CD4-positive, CD25-positive, alpha-beta regulatory T cell (primary cell): ENCODE measurements around the gene MCM5. TPM values are rescaled to one million over a fixed set of nuclear protein-coding genes. Genes with fewer than 3 reads are reported as not detected.

Experiments used
- ATAC-seq, 2 donors: fragments of 150-1000 bp; cut with Tn5 transposase; one replicate each; pipeline ENCODE4 v1.10.0; 2021; ENCODE audit warnings: low read depth in 2 of 2, moderate number of reproducible peaks in 2 of 2, moderate library complexity in 1 of 2
- DNase-seq, 3 donors: peaks; one replicate each; pipeline versions ENCODE4 v3.0.0 to v3.0.0-alpha.2; 2012 to 2022; ENCODE audit warnings: mixed read lengths in 1 of 3
- H3K27ac ChIP-seq: one replicate; pipeline ENCODE4 v1.7.0; 2013; ENCODE audit warnings: mild to moderate bottlenecking, low read length; ENCODE audit not compliant: insufficient read depth, poor library complexity, severe bottlenecking
- H3K27me3 ChIP-seq: one replicate; pipeline ENCODE4 v1.7.0; 2013; ENCODE audit warnings: low read length; ENCODE audit not compliant: control insufficient read depth, insufficient read depth
- H3K36me3 ChIP-seq: one replicate; pipeline ENCODE4 v1.7.0; 2013; ENCODE audit warnings: mild to moderate bottlenecking, low read length, moderate library complexity; ENCODE audit not compliant: control insufficient read depth, insufficient read depth
- H3K4me1 ChIP-seq: 2 replicates; pipeline ENCODE4 v1.7.0; 2013; ENCODE audit warnings: mild to moderate bottlenecking, low read length; ENCODE audit not compliant: insufficient read depth, control insufficient read depth, poor library complexity, severe bottlenecking
- H3K4me3 ChIP-seq: one replicate; pipeline ENCODE4 v1.7.0; 2013; ENCODE audit warnings: low read depth, mild to moderate bottlenecking, low read length, moderate library complexity
- H3K9me3 ChIP-seq, 2 experiments: 1 replicate in 1 of 2; 2 replicates in 1 of 2; pipeline ENCODE4 v1.7.0; 2013; ENCODE audit warnings: low read length in 2 of 2, mild to moderate bottlenecking in 1 of 2, moderate library complexity in 1 of 2; ENCODE audit not compliant: control insufficient read depth in 2 of 2
- H3K27ac Mint-ChIP-seq, 3 donors: one replicate each; pipeline ENCODE4 v1.8.0; 2020 to 2022; ENCODE audit warnings: mild to moderate bottlenecking in 3 of 3, mixed read lengths in 3 of 3, moderate library complexity in 2 of 3
- H3K27me3 Mint-ChIP-seq: one replicate; pipeline ENCODE4 v1.8.0; 2022; ENCODE audit warnings: mild to moderate bottlenecking, mixed read lengths
- H3K36me3 Mint-ChIP-seq: one replicate; pipeline ENCODE4 v1.8.0; 2020; ENCODE audit warnings: mixed read lengths
- H3K4me1 Mint-ChIP-seq, 4 donors: one replicate each; pipeline ENCODE4 v1.8.0; 2020 to 2022; ENCODE audit warnings: mixed read lengths in 4 of 4, mild to moderate bottlenecking in 1 of 4
- H3K4me3 Mint-ChIP-seq, 4 donors: one replicate each; pipeline ENCODE4 v1.8.0; 2020 to 2022; ENCODE audit warnings: mild to moderate bottlenecking in 4 of 4, mixed read lengths in 4 of 4, moderate library complexity in 3 of 4
- H3K9me3 Mint-ChIP-seq, 7 donors: one replicate each; pipeline ENCODE4 v1.8.0; 2020 to 2022; ENCODE audit warnings: mixed read lengths in 7 of 7, mild to moderate bottlenecking in 3 of 7, moderate library complexity in 2 of 7
- polyA plus RNA-seq, 4 donors: library from polyadenylated mRNA; unstranded; fragments of 300-500 nt; fragmentation: Illumina TruSeq; gene quantifications; one replicate each; pipeline ENCODE4 v1.2.3, GENCODE V29; 2021
- total RNA-seq: library from RNA; stranded (reverse); gene quantifications from one replicate; pipeline ENCODE4 v1.2.3, GENCODE V29; 2022

MCM5 gene
- total and polyA plus RNA-seq, 5 donors from 2014 or later: 40.6 to 59.7 (median 45.5) TPM

DNA sequence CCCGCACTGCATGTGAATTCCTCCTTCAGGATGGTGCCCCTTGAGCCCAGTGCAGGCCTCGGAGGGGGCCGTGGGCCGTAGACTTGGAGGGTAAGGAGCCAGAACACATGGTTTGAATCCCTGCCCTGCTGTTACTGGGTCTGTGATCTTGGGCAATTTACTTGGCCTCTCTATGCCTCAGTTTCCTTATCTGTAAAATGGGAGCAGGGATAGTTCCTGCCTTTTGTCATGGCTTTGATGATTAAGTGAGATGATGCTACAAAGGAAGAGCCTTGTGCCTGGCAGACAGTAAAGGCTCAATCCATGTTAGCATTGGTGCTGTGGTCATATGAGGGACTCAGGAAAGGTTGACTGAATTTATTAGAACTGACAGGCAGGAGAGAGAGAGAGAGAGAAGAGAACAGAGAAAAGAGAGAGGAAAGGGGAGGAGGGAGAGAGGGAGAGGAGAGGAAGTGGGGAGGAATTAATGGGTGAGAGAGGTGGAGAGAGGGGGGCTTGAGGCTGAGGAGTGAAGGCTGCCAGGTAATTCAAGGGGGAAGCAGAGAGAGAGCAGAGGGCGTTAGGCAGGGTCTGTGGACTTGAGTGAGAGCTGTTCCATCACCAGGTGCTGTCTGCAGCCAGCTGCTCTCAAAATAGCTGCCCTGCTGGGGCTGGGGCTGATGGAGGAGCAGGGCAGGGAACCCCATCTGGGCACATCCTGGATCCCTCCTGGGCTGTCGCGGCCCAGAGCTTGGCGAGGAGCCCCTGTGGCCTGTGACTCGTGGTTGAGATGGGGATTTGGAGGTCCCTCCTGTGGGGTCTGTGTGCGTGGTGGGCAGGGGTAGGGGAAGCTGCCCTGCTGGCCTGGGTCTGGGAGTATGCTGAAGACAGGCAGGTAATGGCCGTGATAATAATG, 44.1 kb downstream of the MCM5 start:
- no peak overlapping the region for H3K27ac ChIP-seq
- peak overlapping the region in 1 of 4 donors; percentile 27 for H3K4me3 Mint-ChIP-seq
- peaks cover 17% of the 10 kb centered on the region for H3K36me3 Mint-ChIP-seq
- H3K27me3 Mint-ChIP-seq: no peaks in the 10 kb centered on the region
- H3K4me3 ChIP-seq: no peak overlapping the region
- H3K27me3 ChIP-seq: no peaks in the 10 kb centered on the region
- ATAC-seq (no peak), DNase-seq (no peak)
- H3K9me3 ChIP-seq: no peaks in the 10 kb centered on the region
- H3K36me3 ChIP-seq: no peaks in the 10 kb centered on the region
- H3K4me1 ChIP-seq: no peaks in the 10 kb centered on the region
- peaks cover 0 to 23% (median 7%) of the 10 kb centered on the region in 4 donors for H3K4me1 Mint-ChIP-seq
- peak overlapping the region in 1 of 3 donors; percentile 3 for H3K27ac Mint-ChIP-seq
- H3K9me3 Mint-ChIP-seq: peaks cover 0 to under 1% (median 0%) of the 10 kb centered on the region in 7 donors

DNA sequence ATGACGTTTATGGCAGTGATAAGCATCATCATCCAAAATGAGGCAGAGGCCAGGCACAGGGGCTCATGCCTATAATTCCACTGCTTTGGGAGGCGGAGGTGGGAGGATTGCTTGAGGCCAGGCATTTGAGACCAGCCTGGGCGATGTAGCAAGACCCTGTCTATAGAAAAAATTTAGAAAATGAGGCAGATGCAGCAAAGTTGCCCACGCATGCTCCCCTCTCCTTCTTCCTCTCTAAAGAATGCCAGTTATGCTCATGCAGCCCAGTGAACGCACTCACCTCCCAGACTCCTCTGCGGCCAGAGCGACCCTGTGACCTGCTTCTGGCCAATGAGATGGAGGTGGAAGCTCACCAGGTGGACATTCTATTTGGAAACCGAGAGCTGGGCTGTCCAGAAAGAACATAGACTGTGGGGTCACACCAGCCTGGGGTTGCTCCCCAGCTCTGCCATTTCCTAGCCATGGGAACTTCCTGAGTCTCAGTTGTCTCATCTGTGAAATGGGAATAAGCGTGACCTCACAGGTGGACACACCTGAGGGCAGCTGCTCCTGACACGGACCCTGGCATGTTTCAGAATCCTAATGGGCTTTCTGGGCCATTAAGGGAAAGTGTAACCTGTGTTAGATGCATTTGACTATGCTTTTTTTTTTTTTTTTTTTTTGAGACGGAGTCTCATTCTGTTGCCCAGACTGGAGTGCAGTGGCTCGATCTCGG, 44.9 kb downstream of the MCM5 start:
- no peaks in the 10 kb centered on the region for H3K27me3 Mint-ChIP-seq
- no peaks in the 10 kb centered on the region for H3K9me3 Mint-ChIP-seq
- H3K27ac Mint-ChIP-seq: no peak overlapping the region
- peaks cover 9% of the 10 kb centered on the region for H3K36me3 Mint-ChIP-seq
- H3K4me1 Mint-ChIP-seq: peaks cover 0 to 23% (median 7%) of the 10 kb centered on the region in 4 donors
- Histone ChIP-seq H3K27ac (no peak overlapping the region), H3K36me3 (no peaks in the 10 kb centered on the region), H3K27me3 (no peaks in the 10 kb centered on the region), H3K9me3 (no peaks in the 10 kb centered on the region), H3K4me3 (no peak overlapping the region), H3K4me1 (no peaks in the 10 kb centered on the region)
- ATAC-seq: no peak
- DNase-seq: no peak
- no peak overlapping the region for H3K4me3 Mint-ChIP-seq

DNA sequence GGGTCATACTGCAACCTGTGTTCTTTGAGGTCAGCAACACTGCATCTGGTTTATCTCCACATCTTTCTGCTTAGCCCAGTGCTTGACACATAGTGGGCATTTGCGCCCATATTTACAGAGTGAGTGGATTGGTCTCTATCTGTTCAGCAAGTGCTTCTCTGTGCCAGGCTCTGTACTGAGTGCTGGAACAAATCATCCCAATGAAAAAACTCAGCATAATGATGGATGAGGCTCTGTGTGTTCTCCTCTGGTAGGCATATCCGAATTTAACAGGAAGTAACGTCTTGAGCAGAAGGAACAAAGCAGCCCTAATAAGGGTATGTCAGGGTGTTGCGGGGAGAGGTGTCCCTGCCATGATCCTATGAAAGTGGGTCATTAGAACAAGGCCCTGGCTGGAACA, 46.0 kb downstream of the MCM5 start:
- Mint-ChIP-seq H3K27ac (peak overlapping the region in 2 of 3 donors; percentile 26 to 67), H3K27me3 (no peaks in the 10 kb centered on the region), H3K4me1 (peaks cover 0 to 23% (median 7%) of the 10 kb centered on the region in 4 donors), H3K4me3 (no peak overlapping the region), H3K36me3 (peaks cover 9% of the 10 kb centered on the region), H3K9me3 (no peaks in the 10 kb centered on the region)
- Histone ChIP-seq H3K4me1 (no peaks in the 10 kb centered on the region), H3K27ac (no peak overlapping the region), H3K36me3 (peaks cover 3% of the 10 kb centered on the region), H3K9me3 (no peaks in the 10 kb centered on the region), H3K4me3 (no peak overlapping the region), H3K27me3 (no peaks in the 10 kb centered on the region)
- no peak for ATAC-seq
- DNase-seq: no peak

DNA sequence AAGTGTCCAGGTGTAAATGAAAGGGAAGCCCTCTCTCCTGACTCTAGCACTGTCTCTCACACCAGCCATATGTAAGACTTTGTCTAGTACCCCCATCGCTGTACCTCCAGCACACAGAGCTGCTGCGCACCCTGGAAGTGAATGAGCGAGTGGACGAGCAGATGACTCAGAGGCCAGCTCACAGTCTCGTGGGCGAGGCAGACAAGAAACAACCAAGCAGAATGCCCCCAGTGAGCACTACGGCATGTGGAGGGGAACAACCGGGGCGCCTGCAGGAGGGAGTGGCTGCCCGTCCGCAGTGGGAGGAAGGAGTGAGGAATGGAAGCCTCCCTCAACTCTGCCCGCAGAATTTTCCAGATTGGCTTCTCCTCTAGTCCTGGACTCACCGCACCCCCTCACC, 46.4 kb downstream of the MCM5 start:
- H3K4me3 Mint-ChIP-seq: no peak overlapping the region
- Histone ChIP-seq H3K4me3 (no peak overlapping the region), H3K27ac (no peak overlapping the region), H3K4me1 (no peaks in the 10 kb centered on the region), H3K27me3 (no peaks in the 10 kb centered on the region), H3K36me3 (peaks cover 3% of the 10 kb centered on the region), H3K9me3 (no peaks in the 10 kb centered on the region)
- no peaks in the 10 kb centered on the region for H3K27me3 Mint-ChIP-seq
- H3K36me3 Mint-ChIP-seq: peaks cover 9% of the 10 kb centered on the region
- H3K9me3 Mint-ChIP-seq: no peaks in the 10 kb centered on the region
- ATAC-seq (no peak), DNase-seq (no peak)
- peak overlapping the region in 2 of 3 donors; percentile 26 to 67 for H3K27ac Mint-ChIP-seq
- peaks cover 0 to 23% (median 7%) of the 10 kb centered on the region in 4 donors for H3K4me1 Mint-ChIP-seq

DNA sequence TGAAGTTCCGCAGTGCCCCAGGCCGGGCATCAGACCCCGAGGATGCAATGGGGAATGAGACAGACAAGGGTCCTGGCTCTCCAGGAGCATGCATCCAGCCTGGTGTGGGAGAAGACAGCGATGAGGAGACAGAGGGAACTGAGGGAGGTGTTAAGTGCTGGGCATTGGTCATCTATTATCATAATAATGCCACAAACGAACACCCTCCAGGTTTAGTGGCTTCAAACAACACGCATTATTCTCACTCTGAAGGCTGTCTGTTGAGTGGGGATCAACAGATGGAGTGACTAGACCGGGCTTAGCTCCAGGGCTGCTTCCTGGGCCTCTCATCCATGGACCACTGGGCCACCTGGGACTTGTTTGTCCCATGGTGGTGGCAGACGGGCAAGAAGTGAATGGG, 48.6 kb downstream of the MCM5 start:
- Histone ChIP-seq H3K4me3 (no peak overlapping the region), H3K4me1 (no peaks in the 10 kb centered on the region), H3K27me3 (no peaks in the 10 kb centered on the region), H3K36me3 (peaks cover 3% of the 10 kb centered on the region), H3K27ac (no peak overlapping the region), H3K9me3 (no peaks in the 10 kb centered on the region)
- Mint-ChIP-seq H3K9me3 (no peaks in the 10 kb centered on the region), H3K27ac (peak overlapping the region in 1 of 3 donors; percentile 84), H3K36me3 (peaks cover 9% of the 10 kb centered on the region), H3K4me3 (no peak overlapping the region), H3K4me1 (peaks cover 0 to 23% (median 7%) of the 10 kb centered on the region in 4 donors), H3K27me3 (no peaks in the 10 kb centered on the region)
- DNase-seq: no peak
- ATAC-seq: no peak

DNA sequence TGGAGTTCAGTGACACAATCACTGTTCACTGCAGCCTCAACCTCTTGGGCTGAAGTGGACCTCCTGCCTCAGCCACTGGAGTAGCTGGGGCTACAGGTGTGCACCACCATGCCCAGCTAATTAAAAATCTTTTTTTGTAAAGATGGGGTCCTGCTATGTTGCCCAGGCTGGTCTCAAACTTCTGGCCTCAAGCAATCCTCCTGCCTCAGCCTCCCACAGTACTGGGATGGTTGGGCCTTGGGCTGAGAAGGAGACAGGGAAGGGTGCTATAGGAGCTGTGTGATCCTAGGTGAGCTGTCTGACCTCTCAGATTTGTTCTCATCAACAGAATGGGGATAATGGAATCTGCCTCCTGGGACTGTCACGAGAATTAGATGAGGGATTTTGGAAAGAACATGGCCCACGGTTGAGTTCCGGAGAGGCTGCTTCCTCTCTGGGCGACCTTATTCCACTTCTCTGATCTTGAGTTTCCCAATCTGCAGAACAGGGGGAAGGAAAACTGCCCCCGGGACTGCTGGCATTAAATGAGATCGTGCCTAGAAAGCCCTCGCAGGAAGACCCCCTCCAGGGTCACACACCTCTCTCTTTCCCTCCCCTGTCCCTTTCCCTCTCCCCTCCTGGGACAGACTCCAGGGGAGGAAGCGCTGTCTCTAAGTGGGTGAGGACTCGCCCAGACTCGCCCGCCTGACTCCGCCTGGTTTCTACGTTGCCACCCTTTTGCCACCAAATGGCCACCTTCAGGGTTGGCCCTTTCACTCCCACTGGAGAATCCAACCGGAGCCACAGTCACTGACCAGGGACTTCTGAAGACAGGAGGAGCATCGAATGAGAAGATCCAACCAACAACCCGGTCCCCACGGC, 50.1 kb downstream of the MCM5 start:
- H3K4me1 Mint-ChIP-seq: peaks cover 0 to 17% (median 5%) of the 10 kb centered on the region in 4 donors
- no peak overlapping the region for H3K4me3 ChIP-seq
- DNase-seq: no peak
- no peak overlapping the region for H3K27ac Mint-ChIP-seq
- ATAC-seq: no peak
- H3K9me3 ChIP-seq: no peaks in the 10 kb centered on the region
- H3K36me3 Mint-ChIP-seq: peaks cover 12% of the 10 kb centered on the region
- H3K9me3 Mint-ChIP-seq: no peaks in the 10 kb centered on the region
- H3K36me3 ChIP-seq: peaks cover 3% of the 10 kb centered on the region
- H3K27me3 Mint-ChIP-seq: no peaks in the 10 kb centered on the region
- no peak overlapping the region for H3K4me3 Mint-ChIP-seq
- no peaks in the 10 kb centered on the region for H3K4me1 ChIP-seq
- H3K27me3 ChIP-seq: no peaks in the 10 kb centered on the region
- no peak overlapping the region for H3K27ac ChIP-seq

DNA sequence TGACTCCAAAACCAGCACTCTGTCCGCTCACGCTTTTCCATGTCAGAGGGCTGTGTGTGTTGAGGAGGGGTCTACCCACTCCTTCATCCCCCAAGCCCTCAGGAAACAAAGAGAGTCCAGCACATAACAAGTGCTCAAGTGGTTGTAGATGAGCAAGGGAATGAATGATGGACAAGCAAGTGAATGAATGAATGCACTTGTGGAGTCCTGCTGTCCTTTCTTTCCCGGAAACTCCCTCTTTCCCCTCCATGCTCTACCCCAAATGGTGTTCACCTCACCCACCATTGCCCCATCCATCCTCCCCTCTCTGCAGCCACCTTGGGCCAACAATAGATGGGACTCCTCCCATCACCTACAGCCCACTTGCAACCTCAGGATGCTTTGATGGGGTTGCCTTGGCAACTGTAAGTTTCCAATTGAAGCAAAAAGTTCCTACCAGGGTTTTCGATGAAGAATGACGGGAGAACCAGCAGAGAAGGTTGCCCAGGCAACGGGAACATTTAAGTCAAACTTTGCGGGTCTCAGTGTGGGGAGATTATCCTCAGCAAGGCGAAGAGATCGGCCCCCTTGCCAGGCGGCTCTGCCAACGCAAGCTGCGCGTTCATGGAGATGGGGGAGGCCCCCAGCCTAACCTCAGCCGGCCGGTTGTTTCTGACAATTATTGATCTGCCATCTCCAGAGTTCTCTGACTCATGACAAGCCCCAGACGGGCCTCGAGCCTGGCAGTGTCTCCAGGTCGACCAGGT, 51.1 kb downstream of the MCM5 start:
- Histone ChIP-seq H3K4me1 (no peaks in the 10 kb centered on the region), H3K27ac (no peak overlapping the region), H3K27me3 (no peaks in the 10 kb centered on the region), H3K9me3 (no peaks in the 10 kb centered on the region), H3K4me3 (no peak overlapping the region), H3K36me3 (peaks cover 3% of the 10 kb centered on the region)
- Mint-ChIP-seq H3K36me3 (peaks cover 11% of the 10 kb centered on the region), H3K27ac (no peak overlapping the region), H3K9me3 (no peaks in the 10 kb centered on the region), H3K4me3 (no peak overlapping the region), H3K27me3 (no peaks in the 10 kb centered on the region), H3K4me1 (peaks cover 0 to 17% (median 5%) of the 10 kb centered on the region in 4 donors)
- ATAC-seq (no peak), DNase-seq (no peak)
